Uterus (tissue), 4 donors: ENCODE results near the gene ZNRD2. TPM values are rescaled to one million over a fixed set of nuclear protein-coding genes. Genes with fewer than 3 reads are reported as not detected.
A peak's percentile ranks its signal among the peaks of the same experiment; 100 is the strongest.

Source experiments
- DNase-seq, 2 donors: peaks; one replicate each; pipeline ENCODE4 v3.0.0-alpha.2; 2019 to 2020
- H3K27ac ChIP-seq, 2 donors: fragments of 200-600 bp; sonication (generic); 1 replicate in 1 of 2; 2 replicates in 1 of 2; pipeline ENCODE4 v1.5.1; 2016 to 2018
- H3K27me3 ChIP-seq, 2 donors: fragments of 200-600 bp; sonication (generic); one replicate each; pipeline ENCODE4 v1.5.1; 2018 to 2019; ENCODE audit warnings: control low read depth in 1 of 2
- H3K36me3 ChIP-seq, 2 donors: fragments of 200-600 bp; sonication (generic); one replicate each; pipeline ENCODE4 v1.5.1; 2019; ENCODE audit warnings: control low read depth in 1 of 2
- H3K4me1 ChIP-seq, 2 donors: fragments of 200-600 bp; sonication (generic); one replicate each; pipeline ENCODE4 v1.5.1; 2018 to 2019; ENCODE audit warnings: control low read depth in 1 of 2
- H3K4me3 ChIP-seq, 2 donors: fragments of 200-600 bp; sonication (generic); 1 replicate in 1 of 2; 2 replicates in 1 of 2; pipeline ENCODE4 v1.5.1; 2018 to 2019; ENCODE audit warnings: mild to moderate bottlenecking in 1 of 2
- H3K9me3 ChIP-seq, 2 donors: fragments of 200-600 bp; sonication (generic); one replicate each; pipeline ENCODE4 v1.5.1; 2019; ENCODE audit warnings: control low read depth in 1 of 2
- CTCF ChIP-seq, 4 experiments: fragments of 200-600 bp in 2 of 4; fragments of 450-650 bp in 2 of 4; sonication (generic) in 2 of 4; IDR thresholded peaks; one replicate each; pipeline ENCODE4 v1.5.1; 2016 to 2019; ENCODE audit warnings: antibody characterized with exemption in 4 of 4, mild to moderate bottlenecking in 2 of 4, moderate library complexity in 1 of 4
- POLR2A ChIP-seq, 2 donors: fragments of 450-650 bp; IDR thresholded peaks; one replicate each; pipeline ENCODE4 v1.6.1; 2016; ENCODE audit warnings: antibody characterized with exemption in 2 of 2, mild to moderate bottlenecking in 1 of 2, moderate library complexity in 1 of 2
- intact Hi-C: fragments of 100-400 bp; cut with DNase I; formaldehyde crosslinking; loops from one replicate; pipeline ENCODE4 v1.15.1; 2023; ENCODE audit warnings: low total_unique reads
- total RNA-seq, 4 donors: library from RNA; depleted of rRNA in 3 of 4; stranded (reverse); fragments of >200 nt in 3 of 4; gene quantifications; one replicate each; pipeline versions ENCODE4 v1.1.0 to v1.2.4, GENCODE V29; 2014 to 2023
- donor health status: DM: yes; HTN: yes; CAD: no.

Gene ZNRD2
- total RNA-seq, 4 donors from 2014 or later, result 12.3 to 42.6 (median 31.6) TPM

- no peaks in the 10 kb centered on the region for H3K27me3 ChIP-seq
- no peaks in the 10 kb centered on the region for H3K9me3 ChIP-seq
- intact Hi-C loops, result loop anchor here (10.0 kb wide), 1 partner anchor 54 kb away; no protein-coding TSS in a partner anchor
- H3K4me1 ChIP-seq, result peaks cover 0 to 6% of the 10 kb centered on the region in 2 donors
- H3K4me3 ChIP-seq, result no peak overlapping the region
- peak overlapping the region; percentile 58 to 70 for H3K27ac ChIP-seq
- TF ChIP-seq POLR2A (IDR thresholded peaks at IDR 0.05), result no peak
- TF ChIP-seq CTCF (IDR thresholded peaks at IDR 0.05), result peak; percentile 16 to 65 (median 56)
- peak in 1 of 2 donors; percentile 70 for DNase-seq
- no peaks in the 10 kb centered on the region for H3K36me3 ChIP-seq
Measured at GRCh38 chr11:65588199-65589054, 18.1 kb downstream of the ZNRD2 start.

- Histone ChIP-seq H3K27me3 (no peaks in the 10 kb centered on the region), H3K27ac (peak overlapping the region in 1 of 2 donors; percentile 10), H3K9me3 (no peaks in the 10 kb centered on the region), H3K36me3 (no peaks in the 10 kb centered on the region), H3K4me3 (no peak overlapping the region), H3K4me1 (peaks cover 0 to 9% of the 10 kb centered on the region in 2 donors)
- TF ChIP-seq CTCF (IDR thresholded peaks at IDR 0.05), result no peak
- intact Hi-C loops, result loop anchor here (10.0 kb wide), 1 partner anchor 55 kb away; no protein-coding TSS in a partner anchor
- DNase-seq, result no peak
Measured at GRCh38 chr11:65589444-65590239, 19.4 kb downstream of the ZNRD2 start.

GRCh38 chr11:65590240-65590738, 20.0 kb downstream of the ZNRD2 start:
- H3K4me3 ChIP-seq, result no peak overlapping the region
- TF ChIP-seq POLR2A (IDR thresholded peaks at IDR 0.05) (no peak), CTCF (IDR thresholded peaks at IDR 0.05) (no peak)
- H3K36me3 ChIP-seq, result no peaks in the 10 kb centered on the region
- no peak overlapping the region for H3K27ac ChIP-seq
- H3K9me3 ChIP-seq, result no peaks in the 10 kb centered on the region
- intact Hi-C loops, result no loop called here
- H3K27me3 ChIP-seq, result no peaks in the 10 kb centered on the region
- no peak for DNase-seq
- peaks cover 0 to 9% of the 10 kb centered on the region in 2 donors for H3K4me1 ChIP-seq

GRCh38 chr11:65591939-65592857, 21.9 kb downstream of the ZNRD2 start:
- TF ChIP-seq CTCF (IDR thresholded peaks at IDR 0.05) (no peak), POLR2A (IDR thresholded peaks at IDR 0.05) (no peak)
- H3K9me3 ChIP-seq, result no peaks in the 10 kb centered on the region
- H3K27me3 ChIP-seq, result no peaks in the 10 kb centered on the region
- peaks cover 0 to 9% of the 10 kb centered on the region in 2 donors for H3K4me1 ChIP-seq
- H3K4me3 ChIP-seq, result no peak overlapping the region
- no peaks in the 10 kb centered on the region for H3K36me3 ChIP-seq
- DNase-seq, result no peak
- H3K27ac ChIP-seq, result no peak overlapping the region
- intact Hi-C loops, result no loop called here
